SK-N-SH treated with all-trans-retinoic acid at 6 μM for 48 hours (cell line): ENCODE data around the gene SNAPC2.
A peak's percentile ranks its signal among the peaks of the same experiment; 100 is the strongest.

Source experiments
- ATAC-seq: fragments of 200-7000 bp; cut with Tn5 transposase; 3 replicates; pipeline ENCODE4 v1.9.1; 2020; ENCODE audit warnings: mild to moderate bottlenecking, moderate library complexity
- CREB5 ChIP-seq: fragments of 250-450 bp; sonication (Bioruptor Pico); IDR thresholded peaks from 2 replicates; pipeline ENCODE4 v1.5.1; 2020; ENCODE audit warnings: low read depth, mild to moderate bottlenecking, moderate library complexity
- CSDC2 ChIP-seq: fragments of 250-450 bp; sonication (Bioruptor Pico); IDR thresholded peaks from 2 replicates; pipeline ENCODE4 v1.5.0; 2020; ENCODE audit warnings: mild to moderate bottlenecking, moderate library complexity
- CSRNP3 ChIP-seq: fragments of 250-450 bp; sonication (Bioruptor Pico); IDR thresholded peaks from 2 replicates; pipeline ENCODE4 v1.5.1; 2021; ENCODE audit warnings: mild to moderate bottlenecking, moderate library complexity
- ESRRG ChIP-seq: fragments of 250-450 bp; sonication (Bioruptor Pico); IDR thresholded peaks from 2 replicates; pipeline ENCODE4 v1.6.1; 2021; ENCODE audit warnings: mild to moderate bottlenecking
- OSR1 ChIP-seq: fragments of 250-450 bp; sonication (Bioruptor Pico); IDR thresholded peaks from 2 replicates; pipeline ENCODE4 v1.8.0; 2022; ENCODE audit warnings: moderate library complexity, mild to moderate bottlenecking, inconsistent platforms
- POU6F1 ChIP-seq: fragments of 250-450 bp; sonication (Bioruptor Pico); IDR thresholded peaks from 2 replicates; pipeline ENCODE4 v1.8.0; 2021; ENCODE audit warnings: low read depth, mild to moderate bottlenecking, moderate library complexity, borderline replicate concordance
- PPARA ChIP-seq: fragments of 250-450 bp; sonication (Bioruptor Pico); IDR thresholded peaks from 2 replicates; pipeline ENCODE4 v1.5.0; 2020; ENCODE audit warnings: mild to moderate bottlenecking, borderline replicate concordance
- RARB ChIP-seq: fragments of 250-450 bp; sonication (Bioruptor Pico); IDR thresholded peaks from 2 replicates; pipeline ENCODE4 v1.8.0; 2021; ENCODE audit warnings: mild to moderate bottlenecking, moderate library complexity
- SNAI2 ChIP-seq: fragments of 250-450 bp; sonication (Bioruptor Pico); IDR thresholded peaks from 2 replicates; pipeline ENCODE4 v1.5.0; 2020; ENCODE audit warnings: mild to moderate bottlenecking, moderate library complexity
- TCF4 ChIP-seq: fragments of 250-450 bp; sonication (Bioruptor Pico); IDR thresholded peaks from 2 replicates; pipeline ENCODE4 v1.8.0; 2021; ENCODE audit warnings: mild to moderate bottlenecking, moderate library complexity, borderline replicate concordance
- TOX ChIP-seq: fragments of 250-450 bp; sonication (Bioruptor Pico); IDR thresholded peaks from 2 replicates; pipeline ENCODE4 v1.8.0; 2021; ENCODE audit warnings: mild to moderate bottlenecking, moderate library complexity, borderline replicate concordance
- ZFP3 ChIP-seq: fragments of 250-450 bp; sonication (Bioruptor Pico); IDR thresholded peaks from 2 replicates; pipeline ENCODE4 v1.5.0; 2020; ENCODE audit warnings: mild to moderate bottlenecking, moderate library complexity
- ZFP30 ChIP-seq: fragments of 450-650 bp; formaldehyde crosslinking; IDR thresholded peaks from 2 replicates; pipeline ENCODE4 v1.5.0; 2022; ENCODE audit warnings: mild to moderate bottlenecking, moderate library complexity
- ZNF565 ChIP-seq: fragments of 450-650 bp; formaldehyde crosslinking; conservative IDR thresholded peaks from 2 replicates; pipeline ENCODE4 v1.5.0; 2020; ENCODE audit warnings: low read depth, mild to moderate bottlenecking, moderate library complexity
- ZNF70 ChIP-seq: fragments of 450-650 bp; formaldehyde crosslinking; IDR thresholded peaks from 2 replicates; pipeline ENCODE4 v1.5.0; 2020; ENCODE audit warnings: mild to moderate bottlenecking, moderate library complexity
- ZNF8 ChIP-seq: fragments of 450-650 bp; formaldehyde crosslinking; IDR thresholded peaks from 2 replicates; pipeline ENCODE4 v1.5.0; 2020; ENCODE audit warnings: mild to moderate bottlenecking, moderate library complexity

Gene SNAPC2

GRCh38 chr19:7870571-7871436 is 49.3 kb upstream of the SNAPC2 start (continued):
- TF ChIP-seq POU6F1 (CRISPR knock-in tag) = no peak

GRCh38 chr19:7871437-7872305 is 48.5 kb upstream of the SNAPC2 start:
- ATAC-seq = peak; percentile 84
- TF ChIP-seq SNAI2 (no peak), OSR1 (CRISPR knock-in tag) (no peak), ZNF8 (no peak), ESRRG (CRISPR knock-in tag) (no peak), TOX (CRISPR knock-in tag) (no peak), ZFP30 (no peak), CSDC2 (CRISPR knock-in tag) (no peak), PPARA (CRISPR knock-in tag) (no peak), ZFP3 (CRISPR knock-in tag) (no peak), RARB (CRISPR knock-in tag) (no peak), TCF4 (CRISPR knock-in tag) (no peak), ZNF70 (CRISPR knock-in tag) (no peak)
- TF ChIP-seq, all 23 proteins: peak for 0

- no peak for ATAC-seq
- TF ChIP-seq ZFP3 (CRISPR knock-in tag) (peak; percentile 91), TOX (CRISPR knock-in tag) (no peak)
- TF ChIP-seq, all 23 proteins: peak for 1
These were observed 47.6 kb upstream of the SNAPC2 start for GRCh38 chr19:7872306-7873204.

GRCh38 chr19:7873304-7874075 is 46.6 kb upstream of the SNAPC2 start:
- ATAC-seq = no peak

More at GRCh38 chr19:7873304-7874075, 46.6 kb upstream of the SNAPC2 start:
- TF ChIP-seq PPARA (CRISPR knock-in tag) (no peak), ZFP30 (no peak), CREB5 (no peak), ZNF565 (CRISPR knock-in tag) (no peak), CSRNP3 (CRISPR knock-in tag) (no peak), SNAI2 (no peak)
